Uterus (tissue), 2 donors: ENCODE results near the gene PCK2.

Source experiments
- CTCF ChIP-seq, 4 experiments: fragments of 200-600 bp in 2 of 4; fragments of 450-650 bp in 2 of 4; sonication (generic) in 2 of 4; IDR thresholded peaks; one replicate each; pipeline ENCODE4 v1.5.1; 2016 to 2019; ENCODE audit warnings: antibody characterized with exemption in 4 of 4, mild to moderate bottlenecking in 2 of 4, moderate library complexity in 1 of 4
- POLR2A ChIP-seq, 2 donors: fragments of 450-650 bp; IDR thresholded peaks; one replicate each; pipeline ENCODE4 v1.6.1; 2016; ENCODE audit warnings: antibody characterized with exemption in 2 of 2, mild to moderate bottlenecking in 1 of 2, moderate library complexity in 1 of 2

DNA sequence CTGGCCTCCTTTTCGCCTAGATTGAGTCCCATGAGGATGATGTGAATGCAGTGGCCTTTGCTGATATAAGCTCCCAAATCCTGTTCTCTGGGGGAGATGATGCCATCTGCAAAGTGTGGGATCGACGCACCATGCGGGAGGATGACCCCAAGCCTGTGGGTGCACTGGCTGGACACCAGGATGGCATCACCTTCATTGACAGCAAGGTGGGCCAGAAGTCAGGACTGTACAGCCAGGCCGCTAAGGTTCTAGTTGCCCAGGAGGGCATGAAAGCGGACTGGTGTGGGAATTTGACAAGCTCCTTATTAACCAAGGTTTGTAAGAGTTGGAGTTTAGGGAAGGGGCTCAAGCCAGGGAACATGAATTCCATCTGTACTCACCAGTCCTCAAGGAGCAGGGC lies 25.6 kb downstream of the PCK2 start:
- TF ChIP-seq POLR2A (IDR thresholded peaks at IDR 0.05), result no peak
- no peak for TF ChIP-seq CTCF (IDR thresholded peaks at IDR 0.05)
